ENCODE data around the gene FAM149A. TPM values are rescaled to one million over a fixed set of nuclear protein-coding genes. Genes with fewer than 3 reads are reported as not detected.

The FAM149A gene
- total RNA-seq, 1 donor from 2014 or later = 0.33 TPM

DNA sequence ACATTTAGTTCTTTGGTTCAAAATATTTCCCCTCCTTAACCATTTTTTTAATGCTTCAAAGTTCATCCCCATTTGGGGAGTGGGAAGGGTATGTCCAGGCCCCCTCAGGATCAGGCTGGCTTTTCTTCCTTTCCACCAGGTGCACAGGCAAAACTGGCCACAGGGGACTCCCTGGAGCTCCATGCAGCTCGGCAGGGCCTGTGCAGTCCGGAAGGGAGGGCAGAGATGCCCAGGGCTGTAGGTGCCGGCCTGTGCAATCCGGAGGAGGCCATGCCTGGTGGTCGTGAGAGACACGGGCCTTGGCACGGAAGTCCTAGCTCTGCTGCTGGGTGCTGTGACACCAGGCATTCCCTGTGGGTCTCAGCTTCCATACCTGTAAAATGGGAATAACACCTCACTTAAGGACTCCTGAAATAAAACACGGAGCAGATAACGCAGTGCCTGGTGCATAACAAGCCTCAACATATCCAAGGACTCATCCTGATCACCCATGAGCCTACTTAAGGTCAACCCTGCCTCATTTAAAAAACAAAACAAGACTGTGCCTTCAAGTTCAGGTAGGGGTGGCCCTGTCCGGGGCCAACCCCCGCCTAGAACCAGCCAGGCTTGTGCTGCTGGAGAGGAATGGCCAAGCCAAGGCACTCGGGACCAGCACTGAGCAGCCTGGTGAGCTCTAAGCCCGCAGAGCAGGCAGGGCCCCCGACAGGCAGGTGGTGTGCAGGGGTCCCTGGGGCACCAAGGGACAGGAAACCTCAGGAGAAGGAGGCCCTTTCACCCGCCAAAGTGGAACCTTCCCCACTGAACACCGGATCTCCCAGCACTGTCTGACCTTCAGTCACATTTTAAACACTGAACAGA, 65.7 kb downstream of the FAM149A start:
- H3K4me1 Mint-ChIP-seq (ENCODE audit: unreplicated experiment) = no peaks in the 10 kb centered on the region
- H3K36me3 Mint-ChIP-seq (ENCODE audit: low read depth, unreplicated experiment) = no peaks in the 10 kb centered on the region
- TF ChIP-seq, protein P1, sequence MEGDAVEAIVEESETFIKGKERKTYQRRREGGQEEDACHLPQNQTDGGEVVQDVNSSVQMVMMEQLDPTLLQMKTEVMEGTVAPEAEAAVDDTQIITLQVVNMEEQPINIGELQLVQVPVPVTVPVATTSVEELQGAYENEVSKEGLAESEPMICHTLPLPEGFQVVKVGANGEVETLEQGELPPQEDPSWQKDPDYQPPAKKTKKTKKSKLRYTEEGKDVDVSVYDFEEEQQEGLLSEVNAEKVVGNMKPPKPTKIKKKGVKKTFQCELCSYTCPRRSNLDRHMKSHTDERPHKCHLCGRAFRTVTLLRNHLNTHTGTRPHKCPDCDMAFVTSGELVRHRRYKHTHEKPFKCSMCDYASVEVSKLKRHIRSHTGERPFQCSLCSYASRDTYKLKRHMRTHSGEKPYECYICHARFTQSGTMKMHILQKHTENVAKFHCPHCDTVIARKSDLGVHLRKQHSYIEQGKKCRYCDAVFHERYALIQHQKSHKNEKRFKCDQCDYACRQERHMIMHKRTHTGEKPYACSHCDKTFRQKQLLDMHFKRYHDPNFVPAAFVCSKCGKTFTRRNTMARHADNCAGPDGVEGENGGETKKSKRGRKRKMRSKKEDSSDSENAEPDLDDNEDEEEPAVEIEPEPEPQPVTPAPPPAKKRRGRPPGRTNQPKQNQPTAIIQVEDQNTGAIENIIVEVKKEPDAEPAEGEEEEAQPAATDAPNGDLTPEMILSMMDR (IDR thresholded peaks at IDR 0.05; ENCODE audit: unreplicated experiment) = no peak
- no peaks in the 10 kb centered on the region for H3K27me3 Mint-ChIP-seq (ENCODE audit: unreplicated experiment)
- H3K9me3 Mint-ChIP-seq (ENCODE audit: unreplicated experiment) = no peaks in the 10 kb centered on the region
- DNase-seq (ENCODE audit: low spot score) = no peak
- no peak overlapping the region for H3K27ac Mint-ChIP-seq (ENCODE audit: unreplicated experiment)
- no peak overlapping the region for H3K4me3 Mint-ChIP-seq (ENCODE audit: unreplicated experiment)

GRCh38 chr4:186170966-186171365, 66.5 kb downstream of the FAM149A start:
- H3K36me3 Mint-ChIP-seq (ENCODE audit: low read depth, unreplicated experiment) = no peaks in the 10 kb centered on the region
- no peak for DNase-seq (ENCODE audit: low spot score)
- TF ChIP-seq, protein P1 (IDR thresholded peaks at IDR 0.05; ENCODE audit: unreplicated experiment) = no peak
- no peaks in the 10 kb centered on the region for H3K9me3 Mint-ChIP-seq (ENCODE audit: unreplicated experiment)
- no peaks in the 10 kb centered on the region for H3K4me1 Mint-ChIP-seq (ENCODE audit: unreplicated experiment)
- no peak overlapping the region for H3K27ac Mint-ChIP-seq (ENCODE audit: unreplicated experiment)
- no peaks in the 10 kb centered on the region for H3K27me3 Mint-ChIP-seq (ENCODE audit: unreplicated experiment)
- no peak overlapping the region for H3K4me3 Mint-ChIP-seq (ENCODE audit: unreplicated experiment)

DNA sequence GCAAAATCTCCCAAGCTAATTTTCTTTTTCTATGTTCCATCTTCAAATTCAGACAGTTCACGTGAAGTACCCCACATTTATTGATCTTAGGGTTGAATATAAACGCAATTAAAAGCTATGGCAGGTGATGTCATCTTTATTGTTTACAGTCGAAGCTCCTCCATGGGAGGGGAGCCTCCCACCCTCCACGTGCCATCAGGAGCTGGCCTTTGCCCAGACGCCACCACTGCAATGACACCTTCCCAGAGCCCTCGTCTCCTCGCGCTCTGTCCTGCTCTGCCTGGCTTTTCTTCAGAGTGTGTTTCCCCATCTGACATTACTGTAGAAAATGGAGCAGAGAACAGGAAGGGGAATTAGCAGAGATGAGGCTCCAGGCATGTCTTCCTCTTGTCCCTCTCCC, 68.0 kb downstream of the FAM149A start:
- Mint-ChIP-seq H3K4me1 (ENCODE audit: unreplicated experiment) (no peaks in the 10 kb centered on the region), H3K36me3 (ENCODE audit: low read depth, unreplicated experiment) (no peaks in the 10 kb centered on the region), H3K27ac (ENCODE audit: unreplicated experiment) (no peak overlapping the region), H3K27me3 (ENCODE audit: unreplicated experiment) (no peaks in the 10 kb centered on the region), H3K4me3 (ENCODE audit: unreplicated experiment) (no peak overlapping the region), H3K9me3 (ENCODE audit: unreplicated experiment) (no peaks in the 10 kb centered on the region)
- TF ChIP-seq, protein P1 (IDR thresholded peaks at IDR 0.05; ENCODE audit: unreplicated experiment) = no peak
- DNase-seq (ENCODE audit: low spot score) = no peak

DNA sequence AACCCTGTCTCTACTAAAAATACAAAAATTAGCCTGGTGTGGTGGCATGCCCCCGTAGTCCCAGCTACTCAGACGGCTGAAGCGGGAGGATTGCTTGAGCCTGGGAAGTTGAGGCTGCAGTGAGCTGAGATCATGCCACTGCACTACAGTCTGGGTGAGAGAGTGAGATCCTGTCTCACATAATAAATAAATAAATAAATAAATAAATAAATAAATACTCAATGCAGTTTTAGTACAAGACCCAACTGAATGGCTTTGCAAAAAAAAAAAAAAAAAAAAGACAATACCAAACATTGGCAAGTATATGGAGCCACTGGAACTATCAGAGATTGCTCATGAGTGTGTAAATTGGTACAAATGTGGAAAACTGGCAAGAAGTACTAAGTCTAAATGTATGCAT, 83.6 kb downstream of the FAM149A start:
- Mint-ChIP-seq H3K27ac (ENCODE audit: unreplicated experiment) (no peak overlapping the region), H3K27me3 (ENCODE audit: unreplicated experiment) (peaks cover 8% of the 10 kb centered on the region), H3K36me3 (ENCODE audit: low read depth, unreplicated experiment) (peaks cover 4% of the 10 kb centered on the region), H3K4me3 (ENCODE audit: unreplicated experiment) (no peak overlapping the region), H3K4me1 (ENCODE audit: unreplicated experiment) (peaks cover 8% of the 10 kb centered on the region), H3K9me3 (ENCODE audit: unreplicated experiment) (no peaks in the 10 kb centered on the region)
- DNase-seq (ENCODE audit: low spot score) = no peak
- TF ChIP-seq, protein P1 (IDR thresholded peaks at IDR 0.05; ENCODE audit: unreplicated experiment) = no peak

DNA sequence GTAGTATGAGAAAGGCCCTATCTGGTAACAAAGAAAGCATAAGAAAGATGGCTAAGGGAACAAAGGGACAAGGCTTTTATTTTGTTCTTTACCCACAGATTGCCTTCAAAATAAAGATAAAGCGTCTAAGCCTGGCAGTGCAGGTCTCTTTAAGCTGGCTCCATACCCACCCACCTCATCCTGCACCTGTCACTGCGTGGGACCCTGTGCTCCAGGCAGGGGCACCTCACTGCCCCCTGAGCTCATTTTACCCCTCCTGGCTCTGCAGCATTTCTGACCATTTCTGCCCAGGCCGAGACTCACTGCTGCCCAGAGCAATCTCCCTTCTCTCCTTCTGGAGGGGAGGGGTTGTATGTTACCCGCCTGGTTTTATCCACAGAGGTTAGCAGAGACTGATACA, 85.2 kb downstream of the FAM149A start:
- TF ChIP-seq, protein P1 (IDR thresholded peaks at IDR 0.05; ENCODE audit: unreplicated experiment) = no peak
- Mint-ChIP-seq H3K9me3 (ENCODE audit: unreplicated experiment) (no peaks in the 10 kb centered on the region), H3K4me3 (ENCODE audit: unreplicated experiment) (peak overlapping the region; percentile 9), H3K27me3 (ENCODE audit: unreplicated experiment) (peaks cover 8% of the 10 kb centered on the region), H3K36me3 (ENCODE audit: low read depth, unreplicated experiment) (peaks cover 4% of the 10 kb centered on the region), H3K4me1 (ENCODE audit: unreplicated experiment) (peaks cover 8% of the 10 kb centered on the region), H3K27ac (ENCODE audit: unreplicated experiment) (no peak overlapping the region)
- DNase-seq (ENCODE audit: low spot score) = no peak

Data from endothelial cell (in vitro differentiated cells).